ENCODE data around the gene INTS4. TPM values are rescaled to one million over a fixed set of nuclear protein-coding genes. Genes with fewer than 3 reads are reported as not detected.

Gene INTS4
- total and polyA plus RNA-seq, 2 of the 8 experiments (the other 6 are each of a cell fraction or from before 2014, with no cell fraction given): 27.0 to 31.3 TPM

DNA sequence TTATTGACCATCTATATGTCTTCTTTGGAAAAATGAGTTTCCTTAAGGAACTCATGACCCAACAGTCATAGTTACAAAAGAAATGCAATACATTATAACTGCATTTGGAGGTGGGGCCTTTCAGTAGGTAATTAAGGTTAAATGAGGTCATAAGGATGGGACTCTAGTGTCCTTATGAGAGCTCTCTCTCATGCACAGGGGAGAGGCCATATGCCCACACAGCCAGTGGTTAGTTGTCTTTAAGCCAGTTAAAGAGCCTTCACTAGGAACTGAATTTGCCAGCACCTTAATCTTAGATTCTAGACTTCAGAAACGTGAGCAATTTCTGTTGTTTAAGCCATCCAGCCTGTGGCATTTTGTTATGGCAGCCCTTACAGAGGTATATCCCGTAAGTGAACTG is 27.3 kb downstream of the INTS4 start:
- H3K79me2 ChIP-seq (ENCODE audit: control insufficient read depth in 1 of 2, insufficient read depth in 2 of 2, low read length in 2 of 2): no peaks in the 10 kb centered on the region
- no peak overlapping the region for H4K5ac ChIP-seq (ENCODE audit: insufficient read length, low read depth, low read length)
- H3K36me3 ChIP-seq (ENCODE audit: control insufficient read depth in 2 of 4, insufficient read depth in 4 of 4, low read length in 3 of 4): no peaks in the 10 kb centered on the region
- WGBS, 2 experiments (ENCODE audit: extremely low coverage in 1 of 2, insufficient coverage in 1 of 2, insufficient read length in 1 of 2, insufficient replicate concordance in 2 of 2, low coverage in 1 of 2, low lambda C conversion rate in 2 of 2, missing lambda C conversion rate in 1 of 2): 86% methylated on average over 2 of the region's 2 CpGs; no CpG with 5 or more reads in 1 of the 2 experiments
- no peak overlapping the region for H4K91ac ChIP-seq (replicated peaks; ENCODE audit: insufficient read length, low read length)
- no peak overlapping the region for H2BK5ac ChIP-seq (ENCODE audit: low read depth, low read length)
- H3K18ac ChIP-seq (ENCODE audit: extremely low read depth, low read length): no peak overlapping the region
- no peak overlapping the region for H3K56ac ChIP-seq (replicated peaks; ENCODE audit: insufficient read length, low read depth, low read length)
- no peak overlapping the region for H3K9ac ChIP-seq (replicated peaks in 1 of 4; ENCODE audit: extremely low read depth in 1 of 4, low read depth in 3 of 4, low read length in 3 of 4)
- no peak overlapping the region for H2BK15ac ChIP-seq (ENCODE audit: low read length)
- no peak for TF ChIP-seq GABPA (IDR thresholded peaks at IDR 0.05; ENCODE audit: borderline replicate concordance, insufficient read depth, low read length)
- TF ChIP-seq, protein P1, sequence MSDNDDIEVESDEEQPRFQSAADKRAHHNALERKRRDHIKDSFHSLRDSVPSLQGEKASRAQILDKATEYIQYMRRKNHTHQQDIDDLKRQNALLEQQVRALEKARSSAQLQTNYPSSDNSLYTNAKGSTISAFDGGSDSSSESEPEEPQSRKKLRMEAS (IDR thresholded peaks at IDR 0.05): no peak
- no peak for TF ChIP-seq HDAC6 (IDR thresholded peaks at IDR 0.05; ENCODE audit: low read depth, low read length)
- TF ChIP-seq HDAC2 (IDR thresholded peaks at IDR 0.05; ENCODE audit: borderline replicate concordance in 1 of 2, low read depth in 2 of 2, low read length in 2 of 2): no peak
- TF ChIP-seq RNF2 (IDR thresholded peaks at IDR 0.05; ENCODE audit: borderline replicate concordance, low read depth, low read length, missing control alignments, poor library complexity, severe bottlenecking): no peak
- H2BK20ac ChIP-seq (ENCODE audit: low read length): no peak overlapping the region
- H3K23ac ChIP-seq (ENCODE audit: insufficient read length): no peak overlapping the region
- H3K23me2 ChIP-seq (ENCODE audit: low read depth, low read length): 0 out of 2 replicates have a peak, but pooled peaks cover 1% of the 10 kb centered on the region
- H2BK120ac ChIP-seq (replicated peaks; ENCODE audit: low read depth, low read length): no peak overlapping the region
- FAIRE-seq (no peak), DNase-seq (ENCODE audit: low read depth in 1 of 2, low spot score in 2 of 2) (no peak)
- no peaks in the 10 kb centered on the region for H4K20me1 ChIP-seq (replicated peaks in 1 of 2; ENCODE audit: control insufficient read depth in 1 of 2, insufficient read depth in 2 of 2, low read length in 2 of 2)
- H2AK5ac ChIP-seq (ENCODE audit: low read depth, low read length): no peak overlapping the region
- ChIA-PET POLR2A (ENCODE audit: partially characterized antibody) (no interaction called here), CTCF (ENCODE audit: partially characterized antibody) (no interaction called here)
- H3K79me1 ChIP-seq (ENCODE audit: low read depth, low read length): no peaks in the 10 kb centered on the region
- no peak overlapping the region for H3K14ac ChIP-seq (ENCODE audit: insufficient read length)
- no peak overlapping the region for H3K4me3 ChIP-seq (ENCODE audit: extremely low read depth in 1 of 4, insufficient read depth in 2 of 4, low read depth in 3 of 4, low read length in 4 of 4)
- H4K8ac ChIP-seq (ENCODE audit: extremely low read depth, insufficient read depth, low read length): no peak overlapping the region
- H3K27ac ChIP-seq (ENCODE audit: low read depth, low read length): no peak overlapping the region
- no peak overlapping the region for H3K4me2 ChIP-seq (ENCODE audit: insufficient read depth in 1 of 2, low read depth in 2 of 2, low read length in 2 of 2)
- no peak overlapping the region for H2AFZ ChIP-seq (ENCODE audit: low read length)
- H3K4ac ChIP-seq (replicated peaks; ENCODE audit: insufficient read length, low read depth, low read length): no peak overlapping the region
- no peaks in the 10 kb centered on the region for H3K4me1 ChIP-seq (replicated peaks in 1 of 4; ENCODE audit: control insufficient read depth in 3 of 4, insufficient read depth in 4 of 4, low read length in 3 of 4)
- no peaks in the 10 kb centered on the region for H3K9me3 ChIP-seq (ENCODE audit: insufficient read depth in 2 of 2, low read depth in 1 of 2, low read length in 1 of 2)
- no peak overlapping the region for H2BK12ac ChIP-seq (ENCODE audit: low read depth, low read length)
- no peaks in the 10 kb centered on the region for H3K27me3 ChIP-seq (replicated peaks in 1 of 4; ENCODE audit: control insufficient read depth in 3 of 4, extremely low read depth in 1 of 4, insufficient read depth in 3 of 4, low read length in 3 of 4)
